GM23338 (cell line): ENCODE data around the gene NPAS3. TPM values are rescaled to one million over a fixed set of nuclear protein-coding genes. Genes with fewer than 3 reads are reported as not detected.

ENCODE experiments used
- ATAC-seq: fragments of 200-7000 bp; cut with Tn5 transposase; 3 replicates; pipeline ENCODE4 v1.9.1; 2020
- DNase-seq: peaks from one replicate; pipeline ENCODE4 v3.0.0-alpha.2; 2015; ENCODE audit warnings: low spot score
- H2AFZ ChIP-seq: fragments of 200-600 bp; sonication (generic); 2 replicates; pipeline ENCODE4 v1.8.0; 2016; ENCODE audit warnings: antibody characterized with exemption, mild to moderate bottlenecking, moderate library complexity
- H3F3A ChIP-seq: fragments of 200-600 bp; sonication (generic); replicated peaks from 2 replicates; pipeline ENCODE4 v1.8.0; 2017; ENCODE audit warnings: antibody characterized with exemption, mixed run types, low read depth
- H3K27ac ChIP-seq: fragments of 200-600 bp; sonication (generic); 2 replicates; pipeline ENCODE4 v1.6.1; 2016; ENCODE audit warnings: low read depth
- H3K27me3 ChIP-seq: fragments of 200-600 bp; sonication (generic); 2 replicates; pipeline ENCODE4 v1.8.0; 2016; ENCODE audit warnings: mild to moderate bottlenecking, mixed run types, moderate library complexity; ENCODE audit not compliant: insufficient read depth
- H3K36me3 ChIP-seq: fragments of 200-600 bp; sonication (generic); 2 replicates; pipeline ENCODE4 v1.8.0; 2016; ENCODE audit warnings: mild to moderate bottlenecking; ENCODE audit not compliant: insufficient read depth
- H3K4me1 ChIP-seq: fragments of 200-600 bp; sonication (generic); 2 replicates; pipeline ENCODE4 v1.8.0; 2016; ENCODE audit warnings: mild to moderate bottlenecking, moderate library complexity; ENCODE audit not compliant: insufficient read depth
- H3K4me2 ChIP-seq: fragments of 200-600 bp; sonication (generic); 2 replicates; pipeline ENCODE4 v1.7.1; 2017; ENCODE audit warnings: mixed run types
- H3K4me3 ChIP-seq: fragments of 200-600 bp; sonication (generic); 2 replicates; pipeline ENCODE4 v1.6.1; 2016; ENCODE audit warnings: mixed run types
- H3K79me2 ChIP-seq: fragments of 200-600 bp; sonication (generic); replicated peaks from 2 replicates; pipeline ENCODE4 v1.8.0; 2017; ENCODE audit warnings: mild to moderate bottlenecking; ENCODE audit not compliant: insufficient read depth
- H3K9me2 ChIP-seq: fragments of 200-600 bp; sonication (generic); 2 replicates; pipeline ENCODE4 v1.8.0; 2017; ENCODE audit not compliant: insufficient read depth
- H4K20me1 ChIP-seq: fragments of 200-600 bp; sonication (generic); replicated peaks from 2 replicates; pipeline ENCODE4 v1.8.0; 2017; ENCODE audit warnings: mild to moderate bottlenecking; ENCODE audit not compliant: insufficient read depth
- H3K27ac Mint-ChIP-seq: 2 replicates; pipeline ENCODE4 v1.8.0; 2020; ENCODE audit warnings: inconsistent platforms, mild to moderate bottlenecking, moderate library complexity, mixed read lengths
- H3K27me3 Mint-ChIP-seq: 3 replicates; pipeline ENCODE4 v1.8.0; 2022; ENCODE audit warnings: low read depth, mild to moderate bottlenecking, moderate library complexity, mixed read lengths, inconsistent platforms; ENCODE audit not compliant: insufficient read depth, poor library complexity
- H3K36me3 Mint-ChIP-seq: 3 replicates; pipeline ENCODE4 v1.8.0; 2021; ENCODE audit warnings: low read depth, mild to moderate bottlenecking, inconsistent platforms, moderate library complexity, mixed read lengths
- H3K4me1 Mint-ChIP-seq: 3 replicates; pipeline ENCODE4 v1.8.0; 2020; ENCODE audit warnings: mild to moderate bottlenecking, inconsistent platforms, mixed read lengths
- H3K4me3 Mint-ChIP-seq: 3 replicates; pipeline ENCODE4 v1.8.0; 2021; ENCODE audit warnings: moderate library complexity, mild to moderate bottlenecking, inconsistent platforms, mixed read lengths
- H3K9me3 Mint-ChIP-seq: 3 replicates; pipeline ENCODE4 v1.8.0; 2020; ENCODE audit warnings: moderate library complexity, mild to moderate bottlenecking, inconsistent platforms, mixed read lengths
- CREB1 ChIP-seq: fragments of 250-450 bp; sonication (Bioruptor Pico); IDR thresholded peaks from 2 replicates; pipeline ENCODE4 v1.5.0; 2020; ENCODE audit warnings: low read depth, mild to moderate bottlenecking, moderate library complexity
- ETS1 ChIP-seq: IDR thresholded peaks from 2 replicates; pipeline ENCODE4 v1.6.1; 2016; ENCODE audit warnings: antibody characterized with exemption
- EZH2 ChIP-seq: fragments of 200-600 bp; sonication (generic); IDR thresholded peaks from one replicate; pipeline ENCODE4 v1.8.0; 2017; ENCODE audit warnings: antibody characterized with exemption, mild to moderate bottlenecking, low read depth; ENCODE audit not compliant: unreplicated experiment
- EZH2phosphoT487 ChIP-seq: fragments of 200-600 bp; sonication (generic); IDR thresholded peaks from one replicate; pipeline ENCODE4 v1.8.1; 2018; ENCODE audit warnings: antibody characterized with exemption; ENCODE audit not compliant: unreplicated experiment
- JUNB ChIP-seq: IDR thresholded peaks from one replicate; pipeline ENCODE4 v1.6.1; 2016; ENCODE audit warnings: antibody characterized with exemption; ENCODE audit not compliant: unreplicated experiment
- POLR2AphosphoS5 ChIP-seq: IDR thresholded peaks from 2 replicates; pipeline ENCODE4 v1.6.1; 2016; ENCODE audit warnings: antibody characterized with exemption, low read depth
- STAT1 ChIP-seq: IDR thresholded peaks from one replicate; pipeline ENCODE4 v1.6.1; 2016; ENCODE audit warnings: antibody characterized with exemption; ENCODE audit not compliant: unreplicated experiment
- ZNF462 ChIP-seq: fragments of 250-450 bp; sonication (Bioruptor Pico); IDR thresholded peaks from 2 replicates; pipeline ENCODE4 v1.5.0; 2020; ENCODE audit warnings: mild to moderate bottlenecking, moderate library complexity
- polyA plus RNA-seq: library from polyadenylated mRNA; unstranded; fragments of >200 nt; fragmentation: Nextera tagmentation; extraction: Ambion mirVana; gene quantifications from 2 replicates; pipeline ENCODE4 v1.2.1, GENCODE V29; 2016
- total RNA-seq: library from RNA; depleted of rRNA; stranded (reverse); fragments of >200 nt; shearing (Covaris generic); gene quantifications from 2 replicates; pipeline ENCODE4 v1.2.3, GENCODE V29; 2014

NPAS3 gene
- total and polyA plus RNA-seq, 2 experiments from 2014 or later, result 0.17 to 0.19 TPM

GRCh38 chr14:33693237-33693636, 754.6 kb downstream of the NPAS3 start:
- Histone ChIP-seq H3K4me2 (no peak overlapping the region), H4K20me1 (no peaks in the 10 kb centered on the region)

More at GRCh38 chr14:33693237-33693636, 754.6 kb downstream of the NPAS3 start:
- Histone ChIP-seq H3K36me3 (no peaks in the 10 kb centered on the region), H3F3A (no peaks in the 10 kb centered on the region), H3K4me3 (no peak overlapping the region), H3K27ac (no peak overlapping the region), H3K9me2 (no peaks in the 10 kb centered on the region), H2AFZ (no peak overlapping the region), H3K4me1 (no peaks in the 10 kb centered on the region), H3K79me2 (no peaks in the 10 kb centered on the region), H3K27me3 (no peaks in the 10 kb centered on the region)
- no peak overlapping the region for H3K4me3 Mint-ChIP-seq
- H3K4me1 Mint-ChIP-seq, result peaks cover 4% of the 10 kb centered on the region; the same call in 1 of the 3 replicates
- TF ChIP-seq EZH2 (no peak), POLR2AphosphoS5 (no peak), JUNB (no peak), EZH2phosphoT487 (no peak), ZNF462 (CRISPR knock-in tag) (no peak), ETS1 (no peak), STAT1 (no peak), CREB1 (CRISPR knock-in tag) (no peak)
- H3K27ac Mint-ChIP-seq, result no peak overlapping the region
- DNase-seq (no peak), ATAC-seq (no peak)
- no peaks in the 10 kb centered on the region for H3K9me3 Mint-ChIP-seq
- no peaks in the 10 kb centered on the region for H3K36me3 Mint-ChIP-seq
- H3K27me3 Mint-ChIP-seq, result no peaks in the 10 kb centered on the region
